Measurements from ENCODE around the gene NLRC4. TPM values are rescaled to one million over a fixed set of nuclear protein-coding genes. Genes with fewer than 3 reads are reported as not detected.

Gene NLRC4
- polyA plus RNA-seq, 1 donor from 2014 or later: not detected

DNA sequence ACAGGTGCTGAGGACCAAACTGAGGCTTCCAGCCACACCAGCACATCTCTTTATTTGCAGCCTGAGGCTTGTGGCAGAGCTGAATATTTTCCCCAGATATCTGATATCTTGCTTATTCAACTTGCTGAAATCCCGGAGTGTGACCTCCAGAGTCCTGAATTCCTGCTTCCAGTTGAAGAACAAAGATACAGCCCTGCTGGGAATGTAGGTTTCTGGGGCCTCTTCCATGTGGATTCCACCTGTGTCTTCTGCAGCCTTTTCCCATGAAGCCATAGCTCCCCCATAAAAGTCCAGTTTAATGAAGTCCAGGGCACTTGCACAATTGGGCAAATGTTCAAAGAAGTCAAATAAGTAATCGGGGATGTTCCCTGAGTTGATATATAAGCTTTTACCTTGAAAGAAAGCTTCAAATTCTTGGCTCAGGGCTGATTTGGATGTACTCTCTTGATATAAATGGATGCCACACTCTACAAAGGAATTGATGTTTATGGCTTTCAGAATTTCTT lies 14.9 kb downstream of the NLRC4 start:
- Histone ChIP-seq H4K20me1 (ENCODE audit: insufficient read depth) (no peaks in the 10 kb centered on the region), H2AFZ (ENCODE audit: low read depth, low read length) (no peak overlapping the region), H3K9ac (ENCODE audit: low read length) (no peak overlapping the region), H3K4me3 (ENCODE audit: low read length) (no peak overlapping the region), H3K9me3 (ENCODE audit: low read length) (no peaks in the 10 kb centered on the region), H3K4me2 (ENCODE audit: low read length) (no peak overlapping the region), H3K36me3 (ENCODE audit: insufficient read depth, low read length) (no peaks in the 10 kb centered on the region), H3K79me2 (replicated peaks; ENCODE audit: insufficient read depth, low read length) (no peaks in the 10 kb centered on the region), H3K27me3 (ENCODE audit: insufficient read depth, low read depth, low read length) (no peaks in the 10 kb centered on the region), H3F3A (ENCODE audit: insufficient read depth, low read length, poor library complexity, severe bottlenecking) (no peaks in the 10 kb centered on the region), H3K9me2 (ENCODE audit: insufficient read depth, low read length) (no peaks in the 10 kb centered on the region), H3K27ac (ENCODE audit: low read length) (no peak overlapping the region)
- no peak for TF ChIP-seq SMC3 (conservative IDR thresholded peaks at IDR 0.05; ENCODE audit: poor library complexity)
- no peak for TF ChIP-seq EZH2 (IDR thresholded peaks at IDR 0.05; ENCODE audit: borderline replicate concordance, insufficient read depth, low read length, poor library complexity, severe bottlenecking)
- TF ChIP-seq, protein P1, sequence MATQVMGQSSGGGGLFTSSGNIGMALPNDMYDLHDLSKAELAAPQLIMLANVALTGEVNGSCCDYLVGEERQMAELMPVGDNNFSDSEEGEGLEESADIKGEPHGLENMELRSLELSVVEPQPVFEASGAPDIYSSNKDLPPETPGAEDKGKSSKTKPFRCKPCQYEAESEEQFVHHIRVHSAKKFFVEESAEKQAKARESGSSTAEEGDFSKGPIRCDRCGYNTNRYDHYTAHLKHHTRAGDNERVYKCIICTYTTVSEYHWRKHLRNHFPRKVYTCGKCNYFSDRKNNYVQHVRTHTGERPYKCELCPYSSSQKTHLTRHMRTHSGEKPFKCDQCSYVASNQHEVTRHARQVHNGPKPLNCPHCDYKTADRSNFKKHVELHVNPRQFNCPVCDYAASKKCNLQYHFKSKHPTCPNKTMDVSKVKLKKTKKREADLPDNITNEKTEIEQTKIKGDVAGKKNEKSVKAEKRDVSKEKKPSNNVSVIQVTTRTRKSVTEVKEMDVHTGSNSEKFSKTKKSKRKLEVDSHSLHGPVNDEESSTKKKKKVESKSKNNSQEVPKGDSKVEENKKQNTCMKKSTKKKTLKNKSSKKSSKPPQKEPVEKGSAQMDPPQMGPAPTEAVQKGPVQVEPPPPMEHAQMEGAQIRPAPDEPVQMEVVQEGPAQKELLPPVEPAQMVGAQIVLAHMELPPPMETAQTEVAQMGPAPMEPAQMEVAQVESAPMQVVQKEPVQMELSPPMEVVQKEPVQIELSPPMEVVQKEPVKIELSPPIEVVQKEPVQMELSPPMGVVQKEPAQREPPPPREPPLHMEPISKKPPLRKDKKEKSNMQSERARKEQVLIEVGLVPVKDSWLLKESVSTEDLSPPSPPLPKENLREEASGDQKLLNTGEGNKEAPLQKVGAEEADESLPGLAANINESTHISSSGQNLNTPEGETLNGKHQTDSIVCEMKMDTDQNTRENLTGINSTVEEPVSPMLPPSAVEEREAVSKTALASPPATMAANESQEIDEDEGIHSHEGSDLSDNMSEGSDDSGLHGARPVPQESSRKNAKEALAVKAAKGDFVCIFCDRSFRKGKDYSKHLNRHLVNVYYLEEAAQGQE (IDR thresholded peaks at IDR 0.05; ENCODE audit: borderline replicate concordance): no peak
- no peak for TF ChIP-seq MXI1 (conservative IDR thresholded peaks at IDR 0.05; ENCODE audit: poor library complexity, severe bottlenecking)
- no peak for TF ChIP-seq TAF1 (IDR thresholded peaks at IDR 0.05; ENCODE audit: low read depth)
- TF ChIP-seq POLR2AphosphoS5 (IDR thresholded peaks at IDR 0.05): no peak
- TF ChIP-seq EP300 (conservative IDR thresholded peaks at IDR 0.05; ENCODE audit: poor library complexity, severe bottlenecking): no peak
- TF ChIP-seq RAD21 (conservative IDR thresholded peaks at IDR 0.05): no peak

DNA sequence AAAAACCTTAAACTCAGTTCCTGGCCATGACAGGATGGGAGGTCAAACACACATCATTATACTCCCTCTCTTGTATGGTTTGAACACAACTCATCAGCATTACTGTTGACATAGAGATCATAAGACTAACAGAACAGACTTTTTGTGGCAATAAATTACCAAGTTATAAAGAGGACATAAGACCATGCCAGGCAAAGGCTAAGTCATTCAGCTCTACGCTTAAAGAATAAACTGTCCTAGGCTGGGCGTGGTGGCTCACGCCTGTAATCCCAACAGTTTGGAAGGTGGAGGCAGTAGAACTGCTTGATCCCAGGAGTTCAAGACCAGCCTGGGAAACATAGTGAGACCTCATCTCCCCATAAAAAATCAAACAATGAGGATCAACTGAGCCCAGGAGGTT lies 16.4 kb downstream of the NLRC4 start:
- Histone ChIP-seq H3K9me3 (ENCODE audit: low read length) (no peaks in the 10 kb centered on the region), H3K9me2 (ENCODE audit: insufficient read depth, low read length) (no peaks in the 10 kb centered on the region), H4K20me1 (ENCODE audit: insufficient read depth) (no peaks in the 10 kb centered on the region), H3K27ac (ENCODE audit: low read length) (no peak overlapping the region), H3K9ac (ENCODE audit: low read length) (no peak overlapping the region), H3K36me3 (ENCODE audit: insufficient read depth, low read length) (no peaks in the 10 kb centered on the region), H2AFZ (ENCODE audit: low read depth, low read length) (no peak overlapping the region), H3K79me2 (replicated peaks; ENCODE audit: insufficient read depth, low read length) (no peaks in the 10 kb centered on the region), H3K4me3 (ENCODE audit: low read length) (no peak overlapping the region), H3F3A (ENCODE audit: insufficient read depth, low read length, poor library complexity, severe bottlenecking) (no peaks in the 10 kb centered on the region), H3K27me3 (ENCODE audit: insufficient read depth, low read depth, low read length) (no peaks in the 10 kb centered on the region), H3K4me2 (ENCODE audit: low read length) (no peak overlapping the region)
- TF ChIP-seq, protein P2, sequence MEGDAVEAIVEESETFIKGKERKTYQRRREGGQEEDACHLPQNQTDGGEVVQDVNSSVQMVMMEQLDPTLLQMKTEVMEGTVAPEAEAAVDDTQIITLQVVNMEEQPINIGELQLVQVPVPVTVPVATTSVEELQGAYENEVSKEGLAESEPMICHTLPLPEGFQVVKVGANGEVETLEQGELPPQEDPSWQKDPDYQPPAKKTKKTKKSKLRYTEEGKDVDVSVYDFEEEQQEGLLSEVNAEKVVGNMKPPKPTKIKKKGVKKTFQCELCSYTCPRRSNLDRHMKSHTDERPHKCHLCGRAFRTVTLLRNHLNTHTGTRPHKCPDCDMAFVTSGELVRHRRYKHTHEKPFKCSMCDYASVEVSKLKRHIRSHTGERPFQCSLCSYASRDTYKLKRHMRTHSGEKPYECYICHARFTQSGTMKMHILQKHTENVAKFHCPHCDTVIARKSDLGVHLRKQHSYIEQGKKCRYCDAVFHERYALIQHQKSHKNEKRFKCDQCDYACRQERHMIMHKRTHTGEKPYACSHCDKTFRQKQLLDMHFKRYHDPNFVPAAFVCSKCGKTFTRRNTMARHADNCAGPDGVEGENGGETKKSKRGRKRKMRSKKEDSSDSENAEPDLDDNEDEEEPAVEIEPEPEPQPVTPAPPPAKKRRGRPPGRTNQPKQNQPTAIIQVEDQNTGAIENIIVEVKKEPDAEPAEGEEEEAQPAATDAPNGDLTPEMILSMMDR (IDR thresholded peaks at IDR 0.05; ENCODE audit: poor library complexity, severe bottlenecking): no peak
- TF ChIP-seq TAF1 (IDR thresholded peaks at IDR 0.05; ENCODE audit: low read depth): no peak
- no peak for TF ChIP-seq MXI1 (conservative IDR thresholded peaks at IDR 0.05; ENCODE audit: poor library complexity, severe bottlenecking)
- TF ChIP-seq EZH2 (IDR thresholded peaks at IDR 0.05; ENCODE audit: borderline replicate concordance, insufficient read depth, low read length, poor library complexity, severe bottlenecking): no peak
- no peak for TF ChIP-seq POLR2AphosphoS5 (IDR thresholded peaks at IDR 0.05)
- no peak for TF ChIP-seq SMC3 (conservative IDR thresholded peaks at IDR 0.05; ENCODE audit: poor library complexity)
- TF ChIP-seq, protein P1 (IDR thresholded peaks at IDR 0.05; ENCODE audit: borderline replicate concordance): no peak
- TF ChIP-seq RAD21 (conservative IDR thresholded peaks at IDR 0.05): no peak
- no peak for TF ChIP-seq EP300 (conservative IDR thresholded peaks at IDR 0.05; ENCODE audit: poor library complexity, severe bottlenecking)

Measured in neural cell (in vitro differentiated cells).